ENCODE results near the gene GABRG3.

The GABRG3 gene

GRCh38 chr15:26970712-26971210 is at the start of gene GABRG3:
Gene GABRG3, plus strand, starts transcription at chr15:26971181.
- no peak for DNase-seq (ENCODE audit: low read depth)

GRCh38 chr15:26921433-26921832 is 49.5 kb upstream of the GABRG3 start:
- no peak for DNase-seq (ENCODE audit: low read depth)

- DNase-seq (ENCODE audit: low read depth) = no peak
These were observed 44.9 kb upstream of the GABRG3 start for GRCh38 chr15:26926081-26926480.

- no peak for DNase-seq (ENCODE audit: low read depth)
These were observed 42.9 kb upstream of the GABRG3 start for GRCh38 chr15:26928051-26928450.

- no peak for DNase-seq (ENCODE audit: low read depth)
These were observed 41.4 kb upstream of the GABRG3 start for GRCh38 chr15:26929588-26929987.

- DNase-seq (ENCODE audit: low read depth) = no peak
These were observed 36.1 kb upstream of the GABRG3 start for GRCh38 chr15:26934848-26935247.

GRCh38 chr15:26935322-26935721 is 35.7 kb upstream of the GABRG3 start:
- no peak for DNase-seq (ENCODE audit: low read depth)

GRCh38 chr15:26936502-26936901 is 34.5 kb upstream of the GABRG3 start:
- no peak for DNase-seq (ENCODE audit: low read depth)

- no peak for DNase-seq (ENCODE audit: low read depth)
These were observed 33.8 kb upstream of the GABRG3 start for GRCh38 chr15:26937134-26937533.

- DNase-seq (ENCODE audit: low read depth) = no peak
These were observed 31.6 kb upstream of the GABRG3 start for GRCh38 chr15:26939398-26939797.

- DNase-seq (ENCODE audit: low read depth) = no peak
These were observed 29.5 kb upstream of the GABRG3 start for GRCh38 chr15:26941489-26941888.

- no peak for DNase-seq (ENCODE audit: low read depth)
These were observed 27.1 kb upstream of the GABRG3 start for GRCh38 chr15:26943866-26944265.

- DNase-seq (ENCODE audit: low read depth) = no peak
These were observed 25.9 kb upstream of the GABRG3 start for GRCh38 chr15:26945046-26945445.

- DNase-seq (ENCODE audit: low read depth) = no peak
These were observed 21.0 kb upstream of the GABRG3 start for GRCh38 chr15:26950001-26950400.

- DNase-seq (ENCODE audit: low read depth) = no peak
These were observed 16.6 kb upstream of the GABRG3 start for GRCh38 chr15:26954403-26954802.

- no peak for DNase-seq (ENCODE audit: low read depth)
These were observed 3.2 kb upstream of the GABRG3 start for GRCh38 chr15:26967719-26968269.

- no peak for DNase-seq (ENCODE audit: low read depth)
These were observed 2.2 kb upstream of the GABRG3 start for GRCh38 chr15:26968806-26969205.

GRCh38 chr15:26971271-26972018 is 464 bp downstream of the GABRG3 start:
- no peak for DNase-seq (ENCODE audit: low read depth)

GRCh38 chr15:26972636-26973035 is 1.7 kb downstream of the GABRG3 start:
- no peak for DNase-seq (ENCODE audit: low read depth)

- DNase-seq (ENCODE audit: low read depth) = no peak
These were observed 3.3 kb downstream of the GABRG3 start for GRCh38 chr15:26974120-26974780.

- DNase-seq (ENCODE audit: low read depth) = no peak
These were observed 10.5 kb downstream of the GABRG3 start for GRCh38 chr15:26981492-26981891.

- DNase-seq (ENCODE audit: low read depth) = no peak
These were observed 12.8 kb downstream of the GABRG3 start for GRCh38 chr15:26983822-26984221.

- no peak for DNase-seq (ENCODE audit: low read depth)
These were observed 14.1 kb downstream of the GABRG3 start for GRCh38 chr15:26985050-26985449.
